H54 (cell line): ENCODE measurements around the gene PHPT1.
"Not testable (repeated sequence)": the region's sequence is repeated elsewhere in the genome, so short reads cannot be mapped to it uniquely, and the experiment has no call there.

ENCODE experiments used
- DNase-seq: peaks from one replicate; pipeline ENCODE4 v3.0.0; 2011; ENCODE audit warnings: low spot score, mixed read lengths; ENCODE audit not compliant: insufficient read length
- FAIRE-seq: peaks from 3 replicates; lab custom pipeline; 2011; peaks lifted over from hg19 to GRCh38; lab: Jason Lieb, UNC
- POLR2A ChIP-seq: IDR thresholded peaks from 2 replicates; pipeline ENCODE4 v1.6.1; 2011; ENCODE audit warnings: low read depth, mild to moderate bottlenecking, low read length

The PHPT1 gene

GRCh38 chr9:136862849-136863622 lies 13.8 kb downstream of the PHPT1 start:
- FAIRE-seq = no peak
- no peak for TF ChIP-seq POLR2A
- no peak for DNase-seq

- no peak for DNase-seq
- FAIRE-seq = no peak
- no peak for TF ChIP-seq POLR2A
Observed at GRCh38 chr9:136863623-136864273, 14.5 kb downstream of the PHPT1 start.

- DNase-seq (no peak), FAIRE-seq (no peak)
- TF ChIP-seq POLR2A = no peak
Observed at GRCh38 chr9:136865041-136865767, 16.0 kb downstream of the PHPT1 start.

- TF ChIP-seq POLR2A = no peak
- DNase-seq (no peak), FAIRE-seq (no peak)
Observed at GRCh38 chr9:136865768-136866103, 16.5 kb downstream of the PHPT1 start.

GRCh38 chr9:136866898-136867421 lies 17.8 kb downstream of the PHPT1 start:
- not testable (repeated sequence) for DNase-seq, FAIRE-seq

GRCh38 chr9:136867480-136867879 lies 18.3 kb downstream of the PHPT1 start:
- TF ChIP-seq POLR2A = no peak
- no peak for FAIRE-seq
- DNase-seq = no peak

- TF ChIP-seq POLR2A = no peak
- FAIRE-seq (no peak), DNase-seq (no peak)
Observed at GRCh38 chr9:136867917-136868316, 18.7 kb downstream of the PHPT1 start.

- TF ChIP-seq POLR2A = peak; percentile 34; the same call in 1 of the 2 replicates
- DNase-seq (no peak), FAIRE-seq (no peak)
Observed at GRCh38 chr9:136868644-136869043, 19.4 kb downstream of the PHPT1 start.

- not testable (repeated sequence) for FAIRE-seq, DNase-seq
Observed at GRCh38 chr9:136869611-136870010, 20.4 kb downstream of the PHPT1 start.

GRCh38 chr9:136875155-136875554 lies 25.9 kb downstream of the PHPT1 start:
- FAIRE-seq (no peak), DNase-seq (no peak)
- TF ChIP-seq POLR2A = no peak

GRCh38 chr9:136876476-136876875 lies 27.3 kb downstream of the PHPT1 start:
- DNase-seq = no peak

GRCh38 chr9:136880651-136881050 lies 31.4 kb downstream of the PHPT1 start:
- FAIRE-seq = no peak
- TF ChIP-seq POLR2A = no peak
- DNase-seq = no peak

More at GRCh38 chr9:136876476-136876875, 27.3 kb downstream of the PHPT1 start:
- no peak for FAIRE-seq
- TF ChIP-seq POLR2A = no peak

- DNase-seq (peak; percentile 80), FAIRE-seq (no peak)
- TF ChIP-seq POLR2A = no peak; the same call in 1 of the 2 replicates
Observed at GRCh38 chr9:136881691-136882108, 32.5 kb downstream of the PHPT1 start.
